ENCODE results near the gene RP9. TPM values are rescaled to one million over a fixed set of nuclear protein-coding genes. Genes with fewer than 3 reads are reported as not detected.

RP9 gene
- total and polyA plus RNA-seq, 2 of the 4 experiments (the other 2 are of a cell fraction): 9.5 to 18.1 TPM

GRCh38 chr7:33127085-33127484 lies 17.9 kb upstream of the RP9 start:
- no TSS peak for BruUV-seq (replicated peaks)
- ChIA-PET CTCF (no interaction called here), POLR2A (ENCODE audit: unreplicated experiment) (no interaction called here)
- Histone ChIP-seq H2BK120ac (ENCODE audit: low read depth, low read length) (no peak overlapping the region), H3K14ac (replicated peaks; ENCODE audit: low read depth, low read length) (no peak overlapping the region), H3K27ac (ENCODE audit: insufficient read depth, low read length) (no peak overlapping the region), H3K9ac (ENCODE audit: low read depth, low read length) (no peak overlapping the region), H3K36me3 (ENCODE audit: control insufficient read depth, insufficient read depth, low read length) (no peaks in the 10 kb centered on the region), H2AK9ac (replicated peaks; ENCODE audit: low read depth, low read length, poor library complexity) (no peak overlapping the region), H2AFZ (replicated peaks; ENCODE audit: low read length, poor library complexity) (no peak overlapping the region), H3K4ac (ENCODE audit: low read depth, low read length) (no peak overlapping the region), H4K8ac (ENCODE audit: low read depth in 2 of 2, low read length in 2 of 2) (no peak overlapping the region), H3K23ac (ENCODE audit: low read depth, low read length) (no peak overlapping the region), H3K79me1 (ENCODE audit: low read depth in 1 of 2, low read length in 2 of 2) (peaks cover 4 to 13% of the 10 kb centered on the region in 2 experiments; a peak in 3 of 4 replicates), H2BK20ac (ENCODE audit: low read depth, low read length) (no peak overlapping the region), H3K27me3 (ENCODE audit: control insufficient read depth, insufficient read depth, low read length) (peaks cover under 1% of the 10 kb centered on the region; the same call in 1 of the 2 replicates), H3K9me3 (ENCODE audit: control insufficient read depth, insufficient read depth, low read length) (no peaks in the 10 kb centered on the region), H3K56ac (ENCODE audit: extremely low read depth, insufficient read depth, low read length) (no peak overlapping the region), H4K20me1 (ENCODE audit: insufficient read depth, low read length) (no peaks in the 10 kb centered on the region), H3K4me3 (ENCODE audit: insufficient read depth, low read depth, low read length) (no peak overlapping the region), H3K4me1 (ENCODE audit: control insufficient read depth, insufficient read depth, low read length) (no peaks in the 10 kb centered on the region), H2AK5ac (ENCODE audit: low read depth, low read length) (no peak overlapping the region), H3K18ac (ENCODE audit: low read depth, low read length) (no peak overlapping the region), H3K4me2 (ENCODE audit: low read depth, low read length) (no peak overlapping the region), H4K91ac (ENCODE audit: insufficient read depth, low read depth, low read length) (no peak overlapping the region), H2BK15ac (ENCODE audit: low read depth, low read length) (no peak overlapping the region), H2BK5ac (ENCODE audit: low read depth, low read length, poor library complexity, severe bottlenecking) (no peak overlapping the region), H4K5ac (ENCODE audit: low read depth, low read length) (no peak overlapping the region), H3K9me1 (ENCODE audit: insufficient read depth, low read length) (no peaks in the 10 kb centered on the region)
- TF ChIP-seq NFE2L2 (IDR thresholded peaks at IDR 0.05; ENCODE audit: low read depth, low read length) (no peak), CTCF (conservative IDR thresholded peaks at IDR 0.05; ENCODE audit: low read depth, low read length) (no peak), MAFK (IDR thresholded peaks at IDR 0.05; ENCODE audit: low read depth, low read length) (no peak), FOS (IDR thresholded peaks at IDR 0.05; ENCODE audit: low read depth, low read length) (no peak), MXI1 (IDR thresholded peaks at IDR 0.05; ENCODE audit: borderline replicate concordance, low read depth, low read length) (no peak), RAD21 (IDR thresholded peaks at IDR 0.05; ENCODE audit: low read length) (no peak), ELK1 (IDR thresholded peaks at IDR 0.05; ENCODE audit: borderline replicate concordance, low read depth, low read length) (no peak), CHD1 (IDR thresholded peaks at IDR 0.05; ENCODE audit: low read depth, low read length) (no peak), RFX5 (IDR thresholded peaks at IDR 0.05; ENCODE audit: low read depth, low read length) (no peak), SMC3 (IDR thresholded peaks at IDR 0.05; ENCODE audit: low read depth, low read length) (no peak), POLR2A (IDR thresholded peaks at IDR 0.05; ENCODE audit: low read depth, low read length) (no peak), USF2 (IDR thresholded peaks at IDR 0.05; ENCODE audit: low read depth, low read length) (no peak), RCOR1 (IDR thresholded peaks at IDR 0.05; ENCODE audit: insufficient replicate concordance, low read length) (no peak), MAZ (IDR thresholded peaks at IDR 0.05; ENCODE audit: borderline replicate concordance, low read depth, low read length) (no peak), BHLHE40 (IDR thresholded peaks at IDR 0.05; ENCODE audit: low read depth, low read length) (no peak), CEBPB (IDR thresholded peaks at IDR 0.05; ENCODE audit: low read depth, low read length) (no peak)
- in situ Hi-C loops (cut with MboI; ENCODE audit: low sequenced_read_pairs): no loop called here
- DNase-seq (no peak), ATAC-seq (ENCODE audit: low read depth) (no peak)
- intact Hi-C loops (cut with micrococcal nuclease): no loop called here
- WGBS, 2 experiments (ENCODE audit: extremely low coverage in 2 of 2, insufficient read length in 1 of 2): no CpG with 5 or more reads among the region's 2 CpGs
- dilution Hi-C loops (cut with HindIII; ENCODE audit: low sequenced_read_pairs, unreplicated experiment): no loop called here
